H1 (cell line): Measurements from ENCODE around the gene PARK7.

Experiments used
- BCL11A ChIP-seq, 2 experiments: IDR thresholded peaks; one replicate each; pipeline ENCODE4 v1.6.1; 2011; ENCODE audit warnings: low read depth in 2 of 2, low read length in 2 of 2, mild to moderate bottlenecking in 2 of 2
- CHD2 ChIP-seq: IDR thresholded peaks from 2 replicates; pipeline ENCODE4 v1.6.1; 2012; ENCODE audit warnings: low read length, improper control_type of control experiment
- EP300 ChIP-seq, 2 experiments: IDR thresholded peaks; 1 replicate in 1 of 2; 2 replicates in 1 of 2; pipeline ENCODE4 v1.6.1; 2011 to 2012; ENCODE audit warnings: low read depth in 2 of 2, low read length in 2 of 2, mild to moderate bottlenecking in 2 of 2, borderline replicate concordance in 1 of 2, inconsistent platforms in 1 of 2, moderate library complexity in 1 of 2
- PHF8 ChIP-seq: fragments of 200-600 bp; sonication (generic); conservative IDR thresholded peaks from 2 replicates; pipeline ENCODE4 v1.7.1; 2012; ENCODE audit warnings: low read depth, mild to moderate bottlenecking, inconsistent platforms, low read length, moderate library complexity
- POLR2A ChIP-seq, 2 experiments: IDR thresholded peaks; 1 replicate in 1 of 2; 2 replicates in 1 of 2; pipeline ENCODE4 v1.6.1; 2011; ENCODE audit warnings: low read depth in 2 of 2, low read length in 2 of 2, mild to moderate bottlenecking in 2 of 2; ENCODE audit errors: control extremely low read depth in 1 of 2
- POLR2AphosphoS5 ChIP-seq: IDR thresholded peaks from 2 replicates; pipeline ENCODE4 v1.6.1; 2011; ENCODE audit warnings: low read depth, low read length
- RAD21 ChIP-seq, 2 experiments: IDR thresholded peaks in 1 of 2; conservative IDR thresholded peaks in 1 of 2; 2 replicates each; pipeline ENCODE4 v1.6.1; 2011; ENCODE audit warnings: low read depth in 2 of 2, low read length in 2 of 2, improper control_type of control experiment in 1 of 2, inconsistent platforms in 1 of 2, mild to moderate bottlenecking in 1 of 2, moderate library complexity in 1 of 2
- RXRA ChIP-seq: IDR thresholded peaks from 2 replicates; pipeline ENCODE4 v1.6.1; 2011; ENCODE audit warnings: low read depth, mild to moderate bottlenecking, low read length, moderate library complexity; ENCODE audit not compliant: insufficient read depth
- SP1 ChIP-seq: IDR thresholded peaks from 2 replicates; pipeline ENCODE4 v1.6.1; 2011; ENCODE audit warnings: low read depth, low read length
- SRF ChIP-seq: IDR thresholded peaks from 2 replicates; pipeline ENCODE4 v1.6.1; 2011; ENCODE audit warnings: mild to moderate bottlenecking, low read depth, low read length, moderate library complexity
- TAF1 ChIP-seq: IDR thresholded peaks from 2 replicates; pipeline ENCODE4 v1.6.1; 2011; ENCODE audit warnings: mild to moderate bottlenecking, low read depth, low read length
- TEAD4 ChIP-seq: IDR thresholded peaks from 2 replicates; pipeline ENCODE4 v1.6.1; 2012; ENCODE audit warnings: low read depth, low read length, inconsistent platforms, mixed read lengths
- TF ChIP-seq, protein P1 (sequence below), 3 experiments: IDR thresholded peaks; 1 replicate in 2 of 3; 2 replicates in 1 of 3; pipeline versions ENCODE4 v1.5.1 to v1.6.1; 2011; ENCODE audit warnings: low read length in 3 of 3, mild to moderate bottlenecking in 3 of 3, inconsistent platforms in 2 of 3, low read depth in 1 of 3, moderate library complexity in 1 of 3; ENCODE audit not compliant: insufficient read depth in 1 of 3; ENCODE audit errors: control extremely low read depth in 1 of 3

DNA sequence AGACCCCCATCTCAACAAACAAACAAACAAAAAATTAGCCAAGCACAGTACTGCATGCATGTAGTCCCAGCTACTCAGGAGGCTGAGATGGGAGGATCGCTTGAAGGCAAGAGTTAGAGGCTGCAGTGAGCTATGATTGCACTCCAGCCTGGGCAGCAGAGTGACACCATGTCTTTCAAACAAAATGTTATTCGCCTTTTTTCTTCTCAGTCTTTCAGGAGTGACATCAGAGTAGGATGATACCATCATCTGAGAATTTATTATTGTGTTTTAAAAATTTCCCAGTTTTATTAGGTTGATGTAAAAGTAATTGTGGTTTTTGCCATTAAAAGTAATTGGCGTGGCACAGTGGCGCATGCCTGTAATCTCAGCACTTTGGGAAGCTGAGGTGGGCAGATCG lies 10.8 kb downstream of the PARK7 start:
- TF ChIP-seq, protein P1, sequence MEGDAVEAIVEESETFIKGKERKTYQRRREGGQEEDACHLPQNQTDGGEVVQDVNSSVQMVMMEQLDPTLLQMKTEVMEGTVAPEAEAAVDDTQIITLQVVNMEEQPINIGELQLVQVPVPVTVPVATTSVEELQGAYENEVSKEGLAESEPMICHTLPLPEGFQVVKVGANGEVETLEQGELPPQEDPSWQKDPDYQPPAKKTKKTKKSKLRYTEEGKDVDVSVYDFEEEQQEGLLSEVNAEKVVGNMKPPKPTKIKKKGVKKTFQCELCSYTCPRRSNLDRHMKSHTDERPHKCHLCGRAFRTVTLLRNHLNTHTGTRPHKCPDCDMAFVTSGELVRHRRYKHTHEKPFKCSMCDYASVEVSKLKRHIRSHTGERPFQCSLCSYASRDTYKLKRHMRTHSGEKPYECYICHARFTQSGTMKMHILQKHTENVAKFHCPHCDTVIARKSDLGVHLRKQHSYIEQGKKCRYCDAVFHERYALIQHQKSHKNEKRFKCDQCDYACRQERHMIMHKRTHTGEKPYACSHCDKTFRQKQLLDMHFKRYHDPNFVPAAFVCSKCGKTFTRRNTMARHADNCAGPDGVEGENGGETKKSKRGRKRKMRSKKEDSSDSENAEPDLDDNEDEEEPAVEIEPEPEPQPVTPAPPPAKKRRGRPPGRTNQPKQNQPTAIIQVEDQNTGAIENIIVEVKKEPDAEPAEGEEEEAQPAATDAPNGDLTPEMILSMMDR (IDR thresholded peaks at IDR 0.05; ENCODE audit: control extremely low read depth in 1 of 3, insufficient read depth in 1 of 3, low read depth in 1 of 3, low read length in 3 of 3): no peak
- TF ChIP-seq TAF1 (no peak), PHF8 (no peak), BCL11A (IDR thresholded peaks at IDR 0.05; ENCODE audit: low read depth in 2 of 2, low read length in 2 of 2) (no peak), POLR2A (IDR thresholded peaks at IDR 0.05; ENCODE audit: control extremely low read depth in 1 of 2, low read depth in 2 of 2, low read length in 2 of 2) (no peak), SP1 (no peak), CHD2 (no peak), RAD21 (IDR thresholded peaks at IDR 0.05 in 1 of 2, conservative IDR thresholded peaks at IDR 0.05 in 1 of 2; ENCODE audit: low read depth in 2 of 2, low read length in 2 of 2) (no peak), TEAD4 (no peak), EP300 (IDR thresholded peaks at IDR 0.05; ENCODE audit: borderline replicate concordance in 1 of 2, low read depth in 2 of 2, low read length in 2 of 2) (no peak), RXRA (no peak), SRF (no peak), POLR2AphosphoS5 (no peak)
